GM18517 (cell line): ENCODE measurements around the gene C13orf46.

Experiments
- ATAC-seq: cut with Tn5 transposase; IDR thresholded peaks from one replicate; pipeline ENCODE4 v1.9.1; 2021; ENCODE audit warnings: mild to moderate bottlenecking, moderate library complexity; ENCODE audit not compliant: unreplicated experiment

Gene C13orf46

GRCh38 chr13:113972451-113973217 is 1.2 kb downstream of the C13orf46 start:
- no peak for ATAC-seq

- ATAC-seq, result no peak
These were observed 2.2 kb downstream of the C13orf46 start for GRCh38 chr13:113971471-113972231.

- no peak for ATAC-seq
These were observed 2.9 kb downstream of the C13orf46 start for GRCh38 chr13:113970810-113971470.

GRCh38 chr13:113969973-113970611 is 3.8 kb downstream of the C13orf46 start:
- ATAC-seq, result no peak

GRCh38 chr13:113969311-113969972 is 4.4 kb downstream of the C13orf46 start:
- ATAC-seq, result no peak

- no peak for ATAC-seq
These were observed 5.2 kb downstream of the C13orf46 start for GRCh38 chr13:113968463-113969310.

GRCh38 chr13:113967729-113968462 is 6.0 kb downstream of the C13orf46 start:
- no peak for ATAC-seq

GRCh38 chr13:113967206-113967720 is 6.6 kb downstream of the C13orf46 start:
- no peak for ATAC-seq

GRCh38 chr13:113965968-113966884 is 7.7 kb downstream of the C13orf46 start:
- no peak for ATAC-seq

- ATAC-seq, result no peak
These were observed 8.4 kb downstream of the C13orf46 start for GRCh38 chr13:113965383-113965874.

- no peak for ATAC-seq
These were observed 9.5 kb downstream of the C13orf46 start for GRCh38 chr13:113964251-113964995.

- ATAC-seq, result no peak
These were observed 10.5 kb downstream of the C13orf46 start for GRCh38 chr13:113963376-113963775.

GRCh38 chr13:113962975-113963374 is 10.9 kb downstream of the C13orf46 start:
- ATAC-seq, result no peak

GRCh38 chr13:113962386-113962785 is 11.5 kb downstream of the C13orf46 start:
- ATAC-seq, result no peak

GRCh38 chr13:113960276-113960948 is 13.5 kb downstream of the C13orf46 start:
- ATAC-seq, result no peak

- no peak for ATAC-seq
These were observed 14.7 kb downstream of the C13orf46 start for GRCh38 chr13:113959198-113959597.
